ENCODE measurements around the gene SLC10A7. TPM values are rescaled to one million over a fixed set of nuclear protein-coding genes. Genes with fewer than 3 reads are reported as not detected.

The SLC10A7 gene
- total and polyA plus RNA-seq, 2 of the 13 experiments (the other 11 are each of a cell fraction or from before 2014, with no cell fraction given), result 18.5 to 18.8 TPM

DNA sequence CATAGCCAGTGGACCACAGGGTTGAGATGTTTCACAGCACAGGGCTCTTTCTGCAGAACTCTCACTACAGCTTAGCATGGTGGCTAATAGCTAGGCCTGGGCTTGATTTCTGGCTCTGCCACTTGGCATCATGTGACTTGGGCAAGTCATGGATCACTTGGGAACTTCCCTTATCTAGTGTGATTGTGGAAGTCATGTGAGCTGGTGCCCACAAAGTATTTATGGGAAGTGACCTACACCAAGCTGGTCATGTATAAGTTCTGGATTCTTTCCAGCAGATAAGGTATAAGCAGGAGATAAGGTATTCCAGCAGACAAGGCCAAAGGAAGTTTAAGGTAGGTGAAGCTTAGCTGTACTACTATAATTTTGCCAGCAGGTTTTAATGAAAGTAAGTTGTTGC lies 246.4 kb downstream of the SLC10A7 start:
- Histone ChIP-seq H3K27me3 (ENCODE audit: control insufficient read depth in 1 of 2, insufficient read depth in 2 of 2, low read length in 2 of 2) (no peaks in the 10 kb centered on the region), H3K4me3 (replicated peaks in 1 of 3; ENCODE audit: insufficient read depth in 1 of 3, low read depth in 2 of 3, low read length in 3 of 3) (no peak overlapping the region), H3K9ac (ENCODE audit: insufficient read depth, low read depth, low read length) (no peak overlapping the region), H2AFZ (ENCODE audit: low read length) (no peak overlapping the region), H3K27ac (ENCODE audit: extremely low read length, insufficient read depth, low read length) (no peak overlapping the region), H3K4me1 (ENCODE audit: insufficient read depth, low read length) (no peaks in the 10 kb centered on the region), H3K79me2 (ENCODE audit: insufficient read depth, low read length) (no peaks in the 10 kb centered on the region), H3K4me2 (ENCODE audit: low read depth, low read length) (no peak overlapping the region), H4K20me1 (ENCODE audit: insufficient read depth, low read length) (no peaks in the 10 kb centered on the region), H3K36me3 (replicated peaks in 1 of 2; ENCODE audit: control insufficient read depth in 1 of 2, insufficient read depth in 2 of 2, low read length in 2 of 2) (no peaks in the 10 kb centered on the region), H3K9me3 (ENCODE audit: low read length) (no peaks in the 10 kb centered on the region)
- BruUV-seq (replicated peaks), result no TSS peak
- FAIRE-seq, result no peak
- no peak for DNase-seq (ENCODE audit: low spot score)
- no peak for ATAC-seq
- CTCF ChIA-PET (ENCODE audit: low intra/inter-chr PET ratio, low total read pairs), result no interaction called here
- intact Hi-C loops (cut with micrococcal nuclease; ENCODE audit: unreplicated experiment) (no loop called here), in situ Hi-C loops (cut with HindIII; ENCODE audit: extremely low pct_ligation_motif_present, low pct_unique_long_range_greater_than_20kb) (no loop called here)
- TF ChIP-seq TAF15 (IDR thresholded peaks at IDR 0.05; ENCODE audit: low read depth, low read length, poor library complexity, severe bottlenecking) (no peak), SCMH1 (CRISPR knock-in tag; IDR thresholded peaks at IDR 0.05; ENCODE audit: borderline replicate concordance) (no peak), ZNF33B (CRISPR knock-in tag; IDR thresholded peaks at IDR 0.05) (no peak), NR3C1 (CRISPR knock-in tag; IDR thresholded peaks at IDR 0.05) (no peak), ZNF44 (CRISPR knock-in tag; IDR thresholded peaks at IDR 0.05) (no peak), ZNF879 (CRISPR knock-in tag; IDR thresholded peaks at IDR 0.05) (no peak), ASH2L (IDR thresholded peaks at IDR 0.05; ENCODE audit: insufficient read length, low read depth, low read length) (no peak), KDM5B (CRISPR knock-in tag; IDR thresholded peaks at IDR 0.05; ENCODE audit: borderline replicate concordance) (no peak)
- TF ChIP-seq, protein P1, sequence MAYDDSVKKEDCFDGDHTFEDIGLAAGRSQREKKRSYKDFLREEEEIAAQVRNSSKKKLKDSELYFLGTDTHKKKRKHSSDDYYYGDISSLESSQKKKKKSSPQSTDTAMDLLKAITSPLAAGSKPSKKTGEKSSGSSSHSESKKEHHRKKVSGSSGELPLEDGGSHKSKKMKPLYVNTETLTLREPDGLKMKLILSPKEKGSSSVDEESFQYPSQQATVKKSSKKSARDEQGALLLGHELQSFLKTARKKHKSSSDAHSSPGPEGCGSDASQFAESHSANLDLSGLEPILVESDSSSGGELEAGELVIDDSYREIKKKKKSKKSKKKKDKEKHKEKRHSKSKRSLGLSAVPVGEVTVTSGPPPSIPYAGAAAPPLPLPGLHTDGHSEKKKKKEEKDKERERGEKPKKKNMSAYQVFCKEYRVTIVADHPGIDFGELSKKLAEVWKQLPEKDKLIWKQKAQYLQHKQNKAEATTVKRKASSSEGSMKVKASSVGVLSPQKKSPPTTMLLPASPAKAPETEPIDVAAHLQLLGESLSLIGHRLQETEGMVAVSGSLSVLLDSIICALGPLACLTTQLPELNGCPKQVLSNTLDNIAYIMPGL (CRISPR knock-in tag; IDR thresholded peaks at IDR 0.05; ENCODE audit: borderline replicate concordance in 1 of 2, low read depth in 1 of 2), result no peak
- TF ChIP-seq, protein P2, sequence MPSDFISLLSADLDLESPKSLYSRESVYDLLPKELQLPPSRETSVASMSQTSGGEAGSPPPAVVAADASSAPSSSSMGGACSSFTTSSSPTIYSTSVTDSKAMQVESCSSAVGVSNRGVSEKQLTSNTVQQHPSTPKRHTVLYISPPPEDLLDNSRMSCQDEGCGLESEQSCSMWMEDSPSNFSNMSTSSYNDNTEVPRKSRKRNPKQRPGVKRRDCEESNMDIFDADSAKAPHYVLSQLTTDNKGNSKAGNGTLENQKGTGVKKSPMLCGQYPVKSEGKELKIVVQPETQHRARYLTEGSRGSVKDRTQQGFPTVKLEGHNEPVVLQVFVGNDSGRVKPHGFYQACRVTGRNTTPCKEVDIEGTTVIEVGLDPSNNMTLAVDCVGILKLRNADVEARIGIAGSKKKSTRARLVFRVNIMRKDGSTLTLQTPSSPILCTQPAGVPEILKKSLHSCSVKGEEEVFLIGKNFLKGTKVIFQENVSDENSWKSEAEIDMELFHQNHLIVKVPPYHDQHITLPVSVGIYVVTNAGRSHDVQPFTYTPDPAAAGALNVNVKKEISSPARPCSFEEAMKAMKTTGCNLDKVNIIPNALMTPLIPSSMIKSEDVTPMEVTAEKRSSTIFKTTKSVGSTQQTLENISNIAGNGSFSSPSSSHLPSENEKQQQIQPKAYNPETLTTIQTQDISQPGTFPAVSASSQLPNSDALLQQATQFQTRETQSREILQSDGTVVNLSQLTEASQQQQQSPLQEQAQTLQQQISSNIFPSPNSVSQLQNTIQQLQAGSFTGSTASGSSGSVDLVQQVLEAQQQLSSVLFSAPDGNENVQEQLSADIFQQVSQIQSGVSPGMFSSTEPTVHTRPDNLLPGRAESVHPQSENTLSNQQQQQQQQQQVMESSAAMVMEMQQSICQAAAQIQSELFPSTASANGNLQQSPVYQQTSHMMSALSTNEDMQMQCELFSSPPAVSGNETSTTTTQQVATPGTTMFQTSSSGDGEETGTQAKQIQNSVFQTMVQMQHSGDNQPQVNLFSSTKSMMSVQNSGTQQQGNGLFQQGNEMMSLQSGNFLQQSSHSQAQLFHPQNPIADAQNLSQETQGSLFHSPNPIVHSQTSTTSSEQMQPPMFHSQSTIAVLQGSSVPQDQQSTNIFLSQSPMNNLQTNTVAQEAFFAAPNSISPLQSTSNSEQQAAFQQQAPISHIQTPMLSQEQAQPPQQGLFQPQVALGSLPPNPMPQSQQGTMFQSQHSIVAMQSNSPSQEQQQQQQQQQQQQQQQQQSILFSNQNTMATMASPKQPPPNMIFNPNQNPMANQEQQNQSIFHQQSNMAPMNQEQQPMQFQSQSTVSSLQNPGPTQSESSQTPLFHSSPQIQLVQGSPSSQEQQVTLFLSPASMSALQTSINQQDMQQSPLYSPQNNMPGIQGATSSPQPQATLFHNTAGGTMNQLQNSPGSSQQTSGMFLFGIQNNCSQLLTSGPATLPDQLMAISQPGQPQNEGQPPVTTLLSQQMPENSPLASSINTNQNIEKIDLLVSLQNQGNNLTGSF (CRISPR knock-in tag; IDR thresholded peaks at IDR 0.05), result no peak
- POLR2A ChIA-PET, result no interaction called here

Data from HepG2 (cell line).